Adrenal gland (tissue), 19 donors: Measurements from ENCODE around the gene SIGLEC12. TPM values are rescaled to one million over a fixed set of nuclear protein-coding genes. Genes with fewer than 3 reads are reported as not detected.

ENCODE experiments used
- DNase-seq, 7 donors: peaks; one replicate each; pipeline ENCODE4 v3.0.0-alpha.2; 2019 to 2020
- H3K27ac ChIP-seq, 5 donors: fragments of 200-600 bp; sonication (generic) in 4 of 5; 1 replicate in 3 of 5; 2 replicates in 2 of 5; pipeline versions ENCODE4 v1.5.1 to v1.8.0; 2016 to 2020; ENCODE audit warnings: mild to moderate bottlenecking in 1 of 5
- H3K27me3 ChIP-seq: fragments of 200-600 bp; 2 replicates; pipeline ENCODE4 v1.8.0; 2021
- H3K36me3 ChIP-seq, 2 donors: fragments of 200-600 bp; replicated peaks in 1 of 2; 1 replicate in 1 of 2; 2 replicates in 1 of 2; pipeline versions ENCODE4 v1.5.1 to v1.8.0; 2018 to 2022
- H3K4me1 ChIP-seq, 2 donors: fragments of 200-600 bp; replicated peaks in 1 of 2; 1 replicate in 1 of 2; 2 replicates in 1 of 2; pipeline versions ENCODE4 v1.5.1 to v1.8.0; 2018 to 2021
- H3K4me3 ChIP-seq, 4 donors: fragments of 200-600 bp; sonication (generic) in 3 of 4; one replicate each; pipeline ENCODE4 v1.5.1; 2016 to 2018
- H3K9me3 ChIP-seq, 3 donors: fragments of 200-600 bp; sonication (generic) in 1 of 3; replicated peaks in 1 of 3; 1 replicate in 2 of 3; 2 replicates in 1 of 3; pipeline versions ENCODE4 v1.5.1 to v1.8.0; 2016 to 2021
- CTCF ChIP-seq, 6 experiments: fragments of 450-650 bp in 4 of 6; fragments of 200-600 bp in 2 of 6; sonication (generic) in 1 of 6; IDR thresholded peaks; 1 replicate in 5 of 6; 2 replicates in 1 of 6; pipeline versions ENCODE4 v1.5.1 to v1.8.0; 2016 to 2021; ENCODE audit warnings: antibody characterized with exemption in 6 of 6, mild to moderate bottlenecking in 2 of 6, moderate library complexity in 1 of 6
- POLR2A ChIP-seq, 2 donors: fragments of 450-650 bp; IDR thresholded peaks; one replicate each; pipeline ENCODE4 v1.6.1; 2017; ENCODE audit warnings: antibody characterized with exemption in 2 of 2, mild to moderate bottlenecking in 2 of 2, moderate library complexity in 1 of 2
- WGBS, 4 donors: extraction: QIAGEN DNeasy Blood & Tissue Kit in 2 of 4; methylation state at CpG; one replicate each; pipeline versions ENCODE4 v1.1.5 to v1.1.7; 2013 to 2017; 5-methylcytosine and 5-hydroxymethylcytosine counted together
- intact Hi-C, 2 donors: fragments of 100-400 bp; cut with DNase I; formaldehyde crosslinking; loops; one replicate each; pipeline versions ENCODE4 v1.14.1 to v1.15.0; 2022 to 2023
- long read RNA-seq, 10 donors: library from polyadenylated mRNA in 3 of 10; unstranded in 2 of 10; stranded (forward) in 1 of 10; transcript quantifications; one replicate each; pipeline ENCODE4 v2.0.0 and lab custom pipeline, GENCODE V29; 2021 to 2026
- polyA plus RNA-seq, 3 donors: library from polyadenylated mRNA; stranded (reverse); fragments of 200-250 nt in 2 of 3; fragments of 350-450 nt in 1 of 3; fragmentation: Illumina TruSeq in 1 of 3; extraction: RNeasy Lipid Tissue Mini Kit (QIAGEN cat#74804) in 1 of 3; gene quantifications; one replicate each; pipeline ENCODE4 v1.2.3, GENCODE V29; 2013 to 2014
- total RNA-seq, 9 donors: library from RNA; depleted of rRNA in 4 of 9; stranded (reverse); fragments of >200 nt in 4 of 9; fragments of 120-200 nt in 1 of 9; fragmentation: NEBNext Ultra II Directional in 1 of 9; extraction: Animal tissue kit (Norgen Biotek cat#: 25700) in 1 of 9; gene quantifications; one replicate each; pipeline versions ENCODE4 v1.1.0 to v1.2.4, GENCODE V29; 2013 to 2023
- donor health status: healthy with polysubstance abuse.
- donor health status: Bipolar disorder and iron deficiency.
- donor health status: DM: yes; HTN: yes; CAD: no.
- donor health status: DM: no; HTN: no; CAD: no.
- donor health status: DM: no; HTN: no; CAD: no.
- donor health status: DM: yes; HTN: yes; CAD: no.

Gene SIGLEC12
- total RNA-seq (1 to 10 TPM in 4 of 9 donors, under 1 TPM in 3, not detected in 2; 0.30 to 3.1 (median 1.0) TPM), polyA plus RNA-seq (1 to 10 TPM in 1 of 3 donors, under 1 TPM in 2; 0.34 to 1.2 (median 0.48) TPM)
- long read RNA-seq, donor 1, result 0 reads
- long read RNA-seq, donor 2, result 0 reads
- long read RNA-seq, donor 3, result 0 reads
- long read RNA-seq, donor 4, result 0 reads
- long read RNA-seq, donor 5, result 0 reads
- long read RNA-seq, donor 6, partial matches to known transcripts, result 0 of 1 reads
- long read RNA-seq, donor 6, other reads (novel, unspliced or antisense), result 0 of 1 reads
- long read RNA-seq, donor 7, result 0 reads
- long read RNA-seq, donor 8, result 0 reads
- long read RNA-seq, donor 9, result 0 reads
- long read RNA-seq, donor 10, result 0 reads

GRCh38 chr19:51501594-51502263 lies at the start of gene SIGLEC12:
SIGLEC12 (minus strand) TSS chr19:51501800; CDS start chr19:51501733, 67 bp downstream.
- Histone ChIP-seq H3K4me1 (no peaks in the 10 kb centered on the region), H3K4me3 (no peak within 1 kb of the TSS), H3K9me3 (no peaks in the 10 kb centered on the region), H3K27ac (no peak within 1 kb of the TSS), H3K27me3 (no peaks in the 10 kb centered on the region), H3K36me3 (no peaks in the 10 kb centered on the region)
- 59 to 74% (median 64%) methylated on average over 8 to 12 of the region's 12 CpGs for WGBS, 4 donors
- intact Hi-C loops, result no loop called here
- TF ChIP-seq CTCF (IDR thresholded peaks at IDR 0.05), result no peak
- no peak for TF ChIP-seq POLR2A (IDR thresholded peaks at IDR 0.05)
- DNase-seq, result peak in 6 of 7 donors; percentile 29 to 61 (median 33)

GRCh38 chr19:51550848-51551672 lies 49.5 kb upstream of the SIGLEC12 start:
- H3K4me3 ChIP-seq, result no peak overlapping the region
- no peak overlapping the region for H3K27ac ChIP-seq
- DNase-seq, result no peak
- no peaks in the 10 kb centered on the region for H3K27me3 ChIP-seq
- no peaks in the 10 kb centered on the region for H3K36me3 ChIP-seq
- intact Hi-C loops, result no loop called here
- H3K4me1 ChIP-seq, result no peaks in the 10 kb centered on the region
- no peak for TF ChIP-seq CTCF (IDR thresholded peaks at IDR 0.05)
- no peak for TF ChIP-seq POLR2A (IDR thresholded peaks at IDR 0.05)
- WGBS, 4 donors, result 75 to 78% (median 76%) methylated on average over 15 to 20 of the region's 20 CpGs
- H3K9me3 ChIP-seq, result no peaks in the 10 kb centered on the region

- no peaks in the 10 kb centered on the region for H3K36me3 ChIP-seq
- H3K27me3 ChIP-seq, result no peaks in the 10 kb centered on the region
- 50 to 69% (median 58%) methylated on average over 7 to 8 of the region's 8 CpGs for WGBS, 4 donors
- TF ChIP-seq POLR2A (IDR thresholded peaks at IDR 0.05) (no peak), CTCF (IDR thresholded peaks at IDR 0.05) (no peak)
- intact Hi-C loops, result no loop called here
- no peak for DNase-seq
- no peak overlapping the region for H3K27ac ChIP-seq
- H3K4me1 ChIP-seq, result no peaks in the 10 kb centered on the region
- H3K9me3 ChIP-seq, result no peaks in the 10 kb centered on the region
- no peak overlapping the region for H3K4me3 ChIP-seq
Measured at GRCh38 chr19:51549533-51550324, 48.1 kb upstream of the SIGLEC12 start.
